ENCODE measurements around the gene SMARCAL1. TPM values are rescaled to one million over a fixed set of nuclear protein-coding genes. Genes with fewer than 3 reads are reported as not detected.

The SMARCAL1 gene
- total and polyA plus RNA-seq, 2 of the 13 experiments (the other 11 are each of a cell fraction or from before 2014, with no cell fraction given) = 12.7 to 21.3 TPM

GRCh38 chr2:216405588-216405987 is 6.7 kb upstream of the SMARCAL1 start:
- no peaks in the 10 kb centered on the region for H3K36me3 ChIP-seq (replicated peaks in 1 of 2; ENCODE audit: control insufficient read depth in 1 of 2, insufficient read depth in 2 of 2, low read length in 2 of 2)
- in situ Hi-C loops (cut with HindIII; ENCODE audit: extremely low pct_ligation_motif_present, low pct_unique_long_range_greater_than_20kb) = no loop called here
- ATAC-seq (peak; percentile 15; the same call in 2 of the 3 replicates), DNase-seq (ENCODE audit: low spot score) (no peak), FAIRE-seq (no peak)
- WGBS (ENCODE audit: low lambda C conversion rate) = 31% methylated on average over 7 of the region's 7 CpGs
- no peak overlapping the region for H3K4me3 ChIP-seq (replicated peaks in 1 of 3; ENCODE audit: insufficient read depth in 1 of 3, low read depth in 2 of 3, low read length in 3 of 3)
- H3K9me3 ChIP-seq (ENCODE audit: low read length) = no peaks in the 10 kb centered on the region
- POLR2A ChIA-PET = no interaction called here
- CTCF ChIA-PET (ENCODE audit: low intra/inter-chr PET ratio, low total read pairs) = no interaction called here
- no peak overlapping the region for H3K4me2 ChIP-seq (ENCODE audit: low read depth, low read length)
- H3K79me2 ChIP-seq (ENCODE audit: insufficient read depth, low read length) = no peaks in the 10 kb centered on the region
- intact Hi-C loops (cut with micrococcal nuclease; ENCODE audit: unreplicated experiment) = no loop called here
- H3K27ac ChIP-seq (ENCODE audit: extremely low read length, insufficient read depth, low read length) = no peak overlapping the region
- peaks cover 9 to 39% of the 10 kb centered on the region in 2 experiments; a peak in 4 of 5 replicates for H3K27me3 ChIP-seq (ENCODE audit: control insufficient read depth in 1 of 2, insufficient read depth in 2 of 2, low read length in 2 of 2)
- H3K9ac ChIP-seq (ENCODE audit: insufficient read depth, low read depth, low read length) = no peak overlapping the region
- no TSS peak for BruUV-seq (replicated peaks)
- H3K4me1 ChIP-seq (ENCODE audit: insufficient read depth, low read length) = peaks cover 9% of the 10 kb centered on the region
- H4K20me1 ChIP-seq (ENCODE audit: insufficient read depth, low read length) = no peaks in the 10 kb centered on the region
- no peak overlapping the region for H2AFZ ChIP-seq (ENCODE audit: low read length)
- TF ChIP-seq ZFP36 (IDR thresholded peaks at IDR 0.05; ENCODE audit: borderline replicate concordance, low read depth, low read length, partially characterized antibody) = no peak
- TF ChIP-seq MYNN (CRISPR knock-in tag; IDR thresholded peaks at IDR 0.05; ENCODE audit: low read depth) = no peak
- no peak for TF ChIP-seq LRRFIP1 (CRISPR knock-in tag; conservative IDR thresholded peaks at IDR 0.05)
- no peak for TF ChIP-seq ZNF276 (CRISPR knock-in tag; IDR thresholded peaks at IDR 0.05; ENCODE audit: low read depth)
- TF ChIP-seq DZIP1 (CRISPR knock-in tag; IDR thresholded peaks at IDR 0.05) = no peak
- TF ChIP-seq CHD4 (IDR thresholded peaks at IDR 0.05; ENCODE audit: borderline replicate concordance, low read length) = no peak
- TF ChIP-seq, protein P1, sequence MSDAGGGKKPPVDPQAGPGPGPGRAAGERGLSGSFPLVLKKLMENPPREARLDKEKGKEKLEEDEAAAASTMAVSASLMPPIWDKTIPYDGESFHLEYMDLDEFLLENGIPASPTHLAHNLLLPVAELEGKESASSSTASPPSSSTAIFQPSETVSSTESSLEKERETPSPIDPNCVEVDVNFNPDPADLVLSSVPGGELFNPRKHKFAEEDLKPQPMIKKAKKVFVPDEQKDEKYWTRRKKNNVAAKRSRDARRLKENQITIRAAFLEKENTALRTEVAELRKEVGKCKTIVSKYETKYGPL (CRISPR knock-in tag; IDR thresholded peaks at IDR 0.05) = no peak
- TF ChIP-seq ARNTL (CRISPR knock-in tag; IDR thresholded peaks at IDR 0.05) = no peak
- TF ChIP-seq NONO (IDR thresholded peaks at IDR 0.05) = no peak
- TF ChIP-seq NONO (CRISPR knock-in tag; conservative IDR thresholded peaks at IDR 0.05) = no peak
- TF ChIP-seq NFIC (IDR thresholded peaks at IDR 0.05; ENCODE audit: low read length) = no peak
- TF ChIP-seq RELA (CRISPR knock-in tag; IDR thresholded peaks at IDR 0.05) = no peak
- no peak for TF ChIP-seq MTF1 (CRISPR knock-in tag; IDR thresholded peaks at IDR 0.05)
- TF ChIP-seq ZNF7 (CRISPR knock-in tag; IDR thresholded peaks at IDR 0.05) = no peak
- no peak for TF ChIP-seq RARG (CRISPR knock-in tag; IDR thresholded peaks at IDR 0.05; ENCODE audit: low read depth)
- TF ChIP-seq NFE2L1 (CRISPR knock-in tag; IDR thresholded peaks at IDR 0.05; ENCODE audit: borderline replicate concordance) = no peak
- no peak for TF ChIP-seq FOSL2 (CRISPR knock-in tag; IDR thresholded peaks at IDR 0.05)
